K562 (cell line): ENCODE measurements around the gene PLEKHA7. TPM values are rescaled to one million over a fixed set of nuclear protein-coding genes. Genes with fewer than 3 reads are reported as not detected.

Experiments
- ARID2 ChIP-seq: fragments of 450-650 bp; IDR thresholded peaks from 2 replicates; pipeline ENCODE4 v1.6.1; 2017; ENCODE audit warnings: antibody characterized with exemption, mild to moderate bottlenecking
- ARNT ChIP-seq, 2 experiments: fragments of 450-650 bp; IDR thresholded peaks; 2 replicates each; pipeline ENCODE4 v1.6.1; 2016; ENCODE audit warnings: mild to moderate bottlenecking in 1 of 2
- ASH1L ChIP-seq: fragments of 450-650 bp; IDR thresholded peaks from 2 replicates; pipeline ENCODE4 v1.6.1; 2018; ENCODE audit warnings: borderline replicate concordance, mild to moderate bottlenecking, low read depth; ENCODE audit not compliant: partially characterized antibody
- ATF1 ChIP-seq, 2 experiments: fragments of 450-650 bp in 1 of 2; IDR thresholded peaks; 2 replicates each; pipeline ENCODE4 v1.6.1; 2016; ENCODE audit warnings: missing compliant biosample characterization in 1 of 2, missing genetic modification characterization in 1 of 2
- CCNT2 ChIP-seq: IDR thresholded peaks from 2 replicates; pipeline ENCODE4 v1.6.1; 2011; ENCODE audit warnings: borderline replicate concordance, low read depth, mild to moderate bottlenecking, moderate library complexity, mixed read lengths, low read length; ENCODE audit not compliant: insufficient read length; ENCODE audit errors: extremely low read depth
- DIDO1 ChIP-seq: fragments of 450-650 bp; IDR thresholded peaks from 2 replicates; pipeline ENCODE4 v1.6.1; 2016; ENCODE audit warnings: low read depth, missing biosample characterization, missing genetic modification characterization
- FOXA3 ChIP-seq, 2 experiments: fragments of 450-650 bp in 1 of 2; sonication (generic) in 1 of 2; formaldehyde crosslinking; IDR thresholded peaks in 1 of 2; conservative IDR thresholded peaks in 1 of 2; 2 replicates each; pipeline versions ENCODE4 v1.4.0 to v1.8.0; 2020 to 2022; ENCODE audit warnings: mild to moderate bottlenecking in 2 of 2, missing genetic modification reagents in 1 of 2
- HDAC2 ChIP-seq: fragments of 450-650 bp; IDR thresholded peaks from 2 replicates; pipeline ENCODE4 v1.6.1; 2016; ENCODE audit warnings: mild to moderate bottlenecking
- MAFG ChIP-seq: fragments of 450-650 bp; conservative IDR thresholded peaks from 2 replicates; pipeline ENCODE4 v1.6.1; 2016; ENCODE audit warnings: missing genetic modification characterization, missing compliant biosample characterization
- SMAD2 ChIP-seq: fragments of 150-350 bp; IDR thresholded peaks from 2 replicates; pipeline ENCODE4 v1.6.1; 2014; ENCODE audit warnings: low read depth, mild to moderate bottlenecking, low read length
- SPI1 ChIP-seq: IDR thresholded peaks from 2 replicates; pipeline ENCODE4 v1.6.1; 2011; ENCODE audit warnings: low read depth, low read length, control low read depth, borderline replicate concordance
- TAL1 ChIP-seq: fragments of 450-650 bp; IDR thresholded peaks from 2 replicates; pipeline ENCODE4 v1.6.1; 2016; ENCODE audit warnings: mild to moderate bottlenecking
- TEAD2 ChIP-seq: fragments of 450-650 bp; IDR thresholded peaks from 2 replicates; pipeline ENCODE4 v1.6.1; 2016; ENCODE audit warnings: missing genetic modification characterization, control low read depth, missing compliant biosample characterization
- TEAD4 ChIP-seq, 2 experiments: sonication (generic) in 1 of 2; formaldehyde crosslinking in 1 of 2; IDR thresholded peaks; 2 replicates each; pipeline versions ENCODE4 v1.6.1 to v1.8.0; 2012 to 2022; ENCODE audit warnings: borderline replicate concordance in 1 of 2, inconsistent platforms in 1 of 2, low read length in 1 of 2, mild to moderate bottlenecking in 1 of 2, missing genetic modification reagents in 1 of 2
- ZNF212 ChIP-seq: fragments of 450-650 bp; formaldehyde crosslinking; IDR thresholded peaks from 2 replicates; pipeline ENCODE4 v1.4.0; 2020; ENCODE audit warnings: mild to moderate bottlenecking
- ZNF23 ChIP-seq: fragments of 250-450 bp; sonication (Bioruptor Pico); IDR thresholded peaks from 2 replicates; pipeline ENCODE4 v1.4.0; 2020; ENCODE audit warnings: mild to moderate bottlenecking
- ZNF586 ChIP-seq: fragments of 450-650 bp; formaldehyde crosslinking; conservative IDR thresholded peaks from 2 replicates; pipeline ENCODE4 v1.4.0; 2020; ENCODE audit warnings: mild to moderate bottlenecking, moderate library complexity
- polyA plus RNA-seq, 8 experiments: library from polyadenylated mRNA; depleted of rRNA in 4 of 8; stranded (reverse) in 5 of 8; unstranded in 3 of 8; fragments of >200 nt; fragmentation: Nextera tagmentation in 2 of 8; fragmentation: Illumina TruSeq in 1 of 8; extraction: Ambion mirVana in 2 of 8; extraction: Trizol in 1 of 8; gene quantifications; 2 replicates each; pipeline versions ENCODE4 v1.2.1 to v1.2.3, GENCODE V29; 2011 to 2014; ENCODE audit warnings: inconsistent platforms in 1 of 8, missing spikeins in 1 of 8
- total RNA-seq, 7 experiments: library from RNA; depleted of rRNA in 6 of 7; stranded (reverse); fragments of >200 nt in 6 of 7; fragmentation: Illumina TruSeq in 2 of 7; extraction: Trizol in 2 of 7; gene quantifications; 2 replicates each; pipeline versions ENCODE4 v1.2.1 to v1.2.3, GENCODE V29; 2011 to 2021; ENCODE audit warnings: low replicate concordance in 1 of 7
- TF ChIP-seq, protein P1 (sequence below): sonication (generic); formaldehyde crosslinking; IDR thresholded peaks from 2 replicates; pipeline ENCODE4 v1.8.1; 2023; ENCODE audit warnings: missing genetic modification reagents, mild to moderate bottlenecking, borderline replicate concordance
- TF ChIP-seq, protein P2 (sequence below): fragments of 250-450 bp; sonication (Bioruptor Pico); IDR thresholded peaks from 2 replicates; pipeline ENCODE4 v1.5.0; 2021

Gene PLEKHA7
- total and polyA plus RNA-seq, 9 of the 15 experiments (the other 6 are each of a cell fraction or from before 2014, with no cell fraction given), result 0.06 to 0.77 (median 0.20) TPM; not detected in 1

DNA sequence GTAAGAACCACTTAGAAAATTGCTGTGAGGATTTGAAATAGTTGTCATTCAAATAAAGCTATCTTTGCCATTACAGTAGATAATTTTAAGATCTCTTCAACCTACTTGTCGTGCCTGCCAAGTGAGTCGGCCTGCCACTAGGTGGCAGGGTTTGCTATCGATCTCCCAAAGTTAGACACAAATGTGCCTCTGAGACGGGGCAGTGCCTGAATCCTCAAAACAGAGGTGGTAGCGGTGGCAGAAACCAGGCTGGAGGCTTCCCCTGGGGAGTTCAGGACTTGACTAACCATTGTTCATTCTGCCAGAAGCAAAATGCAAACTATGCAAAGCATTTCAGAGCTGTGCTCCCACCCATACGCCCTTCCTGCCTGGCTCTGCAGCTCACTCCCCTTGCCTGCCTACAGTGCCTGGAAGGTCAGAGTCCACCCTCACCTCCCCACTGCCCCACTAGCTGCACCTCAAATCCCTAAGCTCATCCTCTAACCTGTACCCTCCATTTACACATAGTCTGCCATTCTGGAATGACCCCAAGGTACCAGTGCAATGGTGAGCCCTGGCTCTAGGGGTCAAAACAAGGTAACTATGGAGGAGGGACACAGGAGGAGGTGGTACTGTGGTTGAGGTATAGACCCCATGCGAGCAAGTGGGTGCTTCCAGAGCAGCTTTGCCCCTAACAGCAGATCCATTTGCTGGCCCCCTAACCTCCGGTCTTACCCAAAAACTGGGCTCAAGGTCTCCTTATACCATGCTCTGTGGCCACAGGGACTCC, 193.7 kb downstream of the PLEKHA7 start (continued):
- TF ChIP-seq, protein P1, sequence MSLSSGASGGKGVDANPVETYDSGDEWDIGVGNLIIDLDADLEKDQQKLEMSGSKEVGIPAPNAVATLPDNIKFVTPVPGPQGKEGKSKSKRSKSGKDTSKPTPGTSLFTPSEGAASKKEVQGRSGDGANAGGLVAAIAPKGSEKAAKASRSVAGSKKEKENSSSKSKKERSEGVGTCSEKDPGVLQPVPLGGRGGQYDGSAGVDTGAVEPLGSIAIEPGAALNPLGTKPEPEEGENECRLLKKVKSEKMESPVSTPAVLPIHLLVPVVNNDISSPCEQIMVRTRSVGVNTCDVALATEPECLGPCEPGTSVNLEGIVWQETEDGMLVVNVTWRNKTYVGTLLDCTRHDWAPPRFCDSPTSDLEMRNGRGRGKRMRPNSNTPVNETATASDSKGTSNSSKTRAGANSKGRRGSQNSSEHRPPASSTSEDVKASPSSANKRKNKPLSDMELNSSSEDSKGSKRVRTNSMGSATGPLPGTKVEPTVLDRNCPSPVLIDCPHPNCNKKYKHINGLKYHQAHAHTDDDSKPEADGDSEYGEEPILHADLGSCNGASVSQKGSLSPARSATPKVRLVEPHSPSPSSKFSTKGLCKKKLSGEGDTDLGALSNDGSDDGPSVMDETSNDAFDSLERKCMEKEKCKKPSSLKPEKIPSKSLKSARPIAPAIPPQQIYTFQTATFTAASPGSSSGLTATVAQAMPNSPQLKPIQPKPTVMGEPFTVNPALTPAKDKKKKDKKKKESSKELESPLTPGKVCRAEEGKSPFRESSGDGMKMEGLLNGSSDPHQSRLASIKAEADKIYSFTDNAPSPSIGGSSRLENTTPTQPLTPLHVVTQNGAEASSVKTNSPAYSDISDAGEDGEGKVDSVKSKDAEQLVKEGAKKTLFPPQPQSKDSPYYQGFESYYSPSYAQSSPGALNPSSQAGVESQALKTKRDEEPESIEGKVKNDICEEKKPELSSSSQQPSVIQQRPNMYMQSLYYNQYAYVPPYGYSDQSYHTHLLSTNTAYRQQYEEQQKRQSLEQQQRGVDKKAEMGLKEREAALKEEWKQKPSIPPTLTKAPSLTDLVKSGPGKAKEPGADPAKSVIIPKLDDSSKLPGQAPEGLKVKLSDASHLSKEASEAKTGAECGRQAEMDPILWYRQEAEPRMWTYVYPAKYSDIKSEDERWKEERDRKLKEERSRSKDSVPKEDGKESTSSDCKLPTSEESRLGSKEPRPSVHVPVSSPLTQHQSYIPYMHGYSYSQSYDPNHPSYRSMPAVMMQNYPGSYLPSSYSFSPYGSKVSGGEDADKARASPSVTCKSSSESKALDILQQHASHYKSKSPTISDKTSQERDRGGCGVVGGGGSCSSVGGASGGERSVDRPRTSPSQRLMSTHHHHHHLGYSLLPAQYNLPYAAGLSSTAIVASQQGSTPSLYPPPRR (CRISPR knock-in tag), result no peak
- no peak for TF ChIP-seq ASH1L
- no peak for TF ChIP-seq FOXA3 (CRISPR knock-in tag; conservative IDR thresholded peaks at IDR 0.05 in 1 of 2, IDR thresholded peaks at IDR 0.05 in 1 of 2)
- no peak for TF ChIP-seq SPI1
- no peak for TF ChIP-seq SMAD2
- TF ChIP-seq ATF1 (CRISPR knock-in tag; IDR thresholded peaks at IDR 0.05), result no peak
- 0 out of 2 replicates have a peak, but pooled peaks have one; percentile 17 for TF ChIP-seq ATF1 (tag; IDR thresholded peaks at IDR 0.05)
- TF ChIP-seq, protein P2, sequence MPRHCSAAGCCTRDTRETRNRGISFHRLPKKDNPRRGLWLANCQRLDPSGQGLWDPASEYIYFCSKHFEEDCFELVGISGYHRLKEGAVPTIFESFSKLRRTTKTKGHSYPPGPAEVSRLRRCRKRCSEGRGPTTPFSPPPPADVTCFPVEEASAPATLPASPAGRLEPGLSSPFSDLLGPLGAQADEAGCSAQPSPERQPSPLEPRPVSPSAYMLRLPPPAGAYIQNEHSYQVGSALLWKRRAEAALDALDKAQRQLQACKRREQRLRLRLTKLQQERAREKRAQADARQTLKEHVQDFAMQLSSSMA (CRISPR knock-in tag), result no peak
- TF ChIP-seq CCNT2, result no peak
- TF ChIP-seq ZNF212 (CRISPR knock-in tag), result no peak
- no peak for TF ChIP-seq TEAD4 (IDR thresholded peaks at IDR 0.05; ENCODE audit: low read length)
- no peak for TF ChIP-seq TEAD4 (CRISPR knock-in tag; IDR thresholded peaks at IDR 0.05; ENCODE audit: borderline replicate concordance)
- no peak for TF ChIP-seq TEAD2 (tag)
- TF ChIP-seq ZNF586, result no peak
- 0 out of 2 replicates have a peak, but pooled peaks have one; percentile 17 for TF ChIP-seq ARID2
- TF ChIP-seq HDAC2, result no peak
- no peak for TF ChIP-seq ZNF23 (CRISPR knock-in tag)
- TF ChIP-seq MAFG (tag), result no peak
- no peak for TF ChIP-seq TAL1
- no peak for TF ChIP-seq DIDO1 (tag)
- TF ChIP-seq ARNT (IDR thresholded peaks at IDR 0.05), result no peak
